ENCODE measurements around the gene PFKL.

GRCh38 chr21:44259082-44259705 is 40.7 kb upstream of the PFKL start:
- TF ChIP-seq, protein P1, sequence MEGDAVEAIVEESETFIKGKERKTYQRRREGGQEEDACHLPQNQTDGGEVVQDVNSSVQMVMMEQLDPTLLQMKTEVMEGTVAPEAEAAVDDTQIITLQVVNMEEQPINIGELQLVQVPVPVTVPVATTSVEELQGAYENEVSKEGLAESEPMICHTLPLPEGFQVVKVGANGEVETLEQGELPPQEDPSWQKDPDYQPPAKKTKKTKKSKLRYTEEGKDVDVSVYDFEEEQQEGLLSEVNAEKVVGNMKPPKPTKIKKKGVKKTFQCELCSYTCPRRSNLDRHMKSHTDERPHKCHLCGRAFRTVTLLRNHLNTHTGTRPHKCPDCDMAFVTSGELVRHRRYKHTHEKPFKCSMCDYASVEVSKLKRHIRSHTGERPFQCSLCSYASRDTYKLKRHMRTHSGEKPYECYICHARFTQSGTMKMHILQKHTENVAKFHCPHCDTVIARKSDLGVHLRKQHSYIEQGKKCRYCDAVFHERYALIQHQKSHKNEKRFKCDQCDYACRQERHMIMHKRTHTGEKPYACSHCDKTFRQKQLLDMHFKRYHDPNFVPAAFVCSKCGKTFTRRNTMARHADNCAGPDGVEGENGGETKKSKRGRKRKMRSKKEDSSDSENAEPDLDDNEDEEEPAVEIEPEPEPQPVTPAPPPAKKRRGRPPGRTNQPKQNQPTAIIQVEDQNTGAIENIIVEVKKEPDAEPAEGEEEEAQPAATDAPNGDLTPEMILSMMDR (conservative IDR thresholded peaks at IDR 0.05): no peak
- no peak for TF ChIP-seq EZH2 (IDR thresholded peaks at IDR 0.05; ENCODE audit: low read depth)

Measured in PC-9 (cell line).